HepG2 (cell line): ENCODE measurements around the gene MSRB2. TPM values are rescaled to one million over a fixed set of nuclear protein-coding genes. Genes with fewer than 3 reads are reported as not detected.

ENCODE experiments used
- ATAC-seq: fragments of 200-7000 bp; cut with Tn5 transposase; 3 replicates; pipeline ENCODE4 v1.9.1; 2020; ENCODE audit warnings: mild to moderate bottlenecking, moderate library complexity
- BruUV-seq: library from RNA; stranded (reverse); fragments of 400-500 nt; replicated peaks from 2 replicates; lab custom pipeline; 2021; lab: Mats Ljungman, UMichigan
- CTCF ChIA-PET: fragments of 300-600 bp; formaldehyde crosslinking; extraction: SDS; loops from one replicate; lab custom pipeline; 2021; ENCODE audit warnings: low total read pairs, inconsistent platforms, low intra/inter-chr PET ratio; lab: Yijun Ruan, JAX
- POLR2A ChIA-PET: fragments of 350-600 bp; sonication (Branson Sonifier 250); formaldehyde crosslinking; loops from one replicate; lab custom pipeline; 2020; ENCODE audit warnings: antibody characterized with exemption, inconsistent platforms; lab: Yijun Ruan, JAX
- DNase-seq: peaks from one replicate; pipeline ENCODE4 v3.0.0-alpha.2; 2015; ENCODE audit warnings: low spot score
- FAIRE-seq: peaks from 3 replicates; lab custom pipeline; 2011; peaks lifted over from hg19 to GRCh38; lab: Jason Lieb, UNC
- H2AFZ ChIP-seq: one replicate; pipeline ENCODE4 v1.6.1; 2011; ENCODE audit warnings: low read length, inconsistent platforms
- H3K27ac ChIP-seq: fragments of 300-600 bp; 3 replicates; pipeline ENCODE4 v1.8.0; 2011; ENCODE audit warnings: mixed run types, mild to moderate bottlenecking, mixed read lengths, low read length, inconsistent platforms; ENCODE audit not compliant: insufficient read depth; ENCODE audit errors: extremely low read length
- H3K27me3 ChIP-seq, 2 experiments: fragments of 200-600 bp in 1 of 2; 2 replicates in 1 of 2; 3 replicates in 1 of 2; pipeline versions ENCODE4 v1.6.0 to v1.8.0; 2011; ENCODE audit warnings: low read length in 2 of 2, mild to moderate bottlenecking in 2 of 2, moderate library complexity in 2 of 2, inconsistent platforms in 1 of 2; ENCODE audit not compliant: insufficient read depth in 2 of 2, control insufficient read depth in 1 of 2
- H3K36me3 ChIP-seq, 2 experiments: fragments of 200-600 bp in 1 of 2; replicated peaks in 1 of 2; 2 replicates in 1 of 2; 3 replicates in 1 of 2; pipeline versions ENCODE4 v1.5.1 to v1.8.0; 2011; ENCODE audit warnings: low read length in 2 of 2, inconsistent platforms in 1 of 2; ENCODE audit not compliant: insufficient read depth in 2 of 2, control insufficient read depth in 1 of 2
- H3K4me1 ChIP-seq: 2 replicates; pipeline ENCODE4 v1.5.1; 2012; ENCODE audit warnings: low read length, inconsistent platforms; ENCODE audit not compliant: insufficient read depth
- H3K4me2 ChIP-seq: 2 replicates; pipeline ENCODE4 v1.6.0; 2011; ENCODE audit warnings: low read depth, low read length, inconsistent platforms
- H3K4me3 ChIP-seq, 3 experiments: fragments of 200-600 bp in 1 of 3; sonication (generic), shearing (Covaris generic) in 1 of 3; replicated peaks in 1 of 3; 2 replicates each; pipeline ENCODE4 v1.5.1; 2011 to 2016; ENCODE audit warnings: low read length in 3 of 3, inconsistent platforms in 2 of 3, low read depth in 2 of 3, mild to moderate bottlenecking in 2 of 3, control low read depth in 1 of 3, mixed read lengths in 1 of 3; ENCODE audit not compliant: insufficient read depth in 1 of 3
- H3K79me2 ChIP-seq: one replicate; pipeline ENCODE4 v1.6.1; 2011; ENCODE audit warnings: low read length, inconsistent platforms; ENCODE audit not compliant: insufficient read depth
- H3K9ac ChIP-seq: 2 replicates; pipeline ENCODE4 v1.6.0; 2011; ENCODE audit warnings: mild to moderate bottlenecking, low read depth, low read length, inconsistent platforms; ENCODE audit not compliant: insufficient read depth
- H3K9me3 ChIP-seq: 2 replicates; pipeline ENCODE4 v1.5.1; 2012; ENCODE audit warnings: mild to moderate bottlenecking, low read length
- H4K20me1 ChIP-seq: 2 replicates; pipeline ENCODE4 v1.6.0; 2011; ENCODE audit warnings: inconsistent platforms, mild to moderate bottlenecking, low read length, moderate library complexity; ENCODE audit not compliant: insufficient read depth
- ATF7-NPFF ChIP-seq: sonication (generic); formaldehyde crosslinking; IDR thresholded peaks from 2 replicates; pipeline ENCODE4 v1.8.1; 2023; ENCODE audit warnings: mild to moderate bottlenecking, low read depth, missing genetic modification reagents, moderate library complexity
- BRD4 ChIP-seq: sonication (generic); formaldehyde crosslinking; IDR thresholded peaks from 2 replicates; pipeline ENCODE4 v1.4.0; 2020; ENCODE audit warnings: missing genetic modification reagents
- CREB1 ChIP-seq, 2 experiments: fragments of 450-650 bp in 1 of 2; IDR thresholded peaks; 2 replicates each; pipeline ENCODE4 v1.6.1; 2016 to 2017; ENCODE audit warnings: control low read depth in 1 of 2, mild to moderate bottlenecking in 1 of 2, missing compliant biosample characterization in 1 of 2, missing genetic modification characterization in 1 of 2
- MAZ ChIP-seq, 2 experiments: sonication (generic) in 1 of 2; formaldehyde crosslinking in 1 of 2; IDR thresholded peaks; 2 replicates each; pipeline versions ENCODE4 v1.5.0 to v1.6.1; 2012 to 2020; ENCODE audit warnings: low read depth in 2 of 2, mild to moderate bottlenecking in 2 of 2, borderline replicate concordance in 1 of 2, improper control_type of control experiment in 1 of 2, low read length in 1 of 2, missing genetic modification reagents in 1 of 2, moderate library complexity in 1 of 2
- PLSCR1 ChIP-seq: sonication (generic); formaldehyde crosslinking; IDR thresholded peaks from 2 replicates; pipeline ENCODE4 v1.5.0; 2020; ENCODE audit warnings: missing genetic modification reagents, mild to moderate bottlenecking, borderline replicate concordance
- POGK ChIP-seq: sonication (generic); formaldehyde crosslinking; conservative IDR thresholded peaks from 2 replicates; pipeline ENCODE4 v1.8.0; 2022; ENCODE audit warnings: mild to moderate bottlenecking, moderate library complexity, missing genetic modification reagents
- SPEN ChIP-seq: sonication (generic); formaldehyde crosslinking; IDR thresholded peaks from 2 replicates; pipeline ENCODE4 v1.5.1; 2020; ENCODE audit warnings: low read depth, mild to moderate bottlenecking, missing genetic modification reagents
- TRIM22 ChIP-seq: fragments of 450-650 bp; IDR thresholded peaks from 2 replicates; pipeline ENCODE4 v1.6.1; 2017
- U2AF2 ChIP-seq: fragments of 200-400 bp; formaldehyde crosslinking; IDR thresholded peaks from 2 replicates; pipeline ENCODE4 v1.6.1; 2017; ENCODE audit warnings: low read depth, mild to moderate bottlenecking, low read length
- ZNF205 ChIP-seq: IDR thresholded peaks from 2 replicates; pipeline ENCODE4 v1.6.1; 2018; ENCODE audit warnings: missing biosample characterization, missing genetic modification reagents
- ZNF207 ChIP-seq: fragments of 450-650 bp; IDR thresholded peaks from 2 replicates; pipeline ENCODE4 v1.6.1; 2016; ENCODE audit warnings: antibody characterized with exemption, borderline replicate concordance
- ZNF232 ChIP-seq: sonication (generic); formaldehyde crosslinking; IDR thresholded peaks from 2 replicates; pipeline ENCODE4 v1.4.0; 2020; ENCODE audit warnings: missing genetic modification reagents, borderline replicate concordance
- ZNF260 ChIP-seq: sonication (generic); formaldehyde crosslinking; IDR thresholded peaks from 2 replicates; pipeline ENCODE4 v1.4.0; 2020; ENCODE audit warnings: missing genetic modification reagents, low read depth, mild to moderate bottlenecking, borderline replicate concordance
- ZNF263 ChIP-seq: sonication (generic); formaldehyde crosslinking; IDR thresholded peaks from 2 replicates; pipeline ENCODE4 v1.4.0; 2020; ENCODE audit warnings: missing genetic modification reagents
- ZNF567 ChIP-seq: sonication (generic); formaldehyde crosslinking; IDR thresholded peaks from 2 replicates; pipeline ENCODE4 v1.8.1; 2023; ENCODE audit warnings: mild to moderate bottlenecking, missing genetic modification reagents, borderline replicate concordance
- ZUFSP ChIP-seq: sonication (generic); formaldehyde crosslinking; IDR thresholded peaks from 2 replicates; pipeline ENCODE4 v1.9.0; 2021; ENCODE audit warnings: missing genetic modification reagents, mild to moderate bottlenecking, borderline replicate concordance
- WGBS: methylation state at CpG from one replicate; pipeline ENCODE4 v1.1.6; 2017; ENCODE audit warnings: low lambda C conversion rate; 5-methylcytosine and 5-hydroxymethylcytosine counted together
- in situ Hi-C: cut with HindIII; loops from 2 replicates; pipeline ENCODE4 v1.10.0; 2017; ENCODE audit warnings: low pct_unique_long_range_greater_than_20kb; ENCODE audit not compliant: extremely low pct_ligation_motif_present
- intact Hi-C: fragments of 100-400 bp; cut with micrococcal nuclease; formaldehyde crosslinking; loops from one replicate; pipeline ENCODE4 v1.10.0; 2022; ENCODE audit not compliant: unreplicated experiment
- polyA plus RNA-seq, 8 experiments: library from polyadenylated mRNA; depleted of rRNA in 3 of 8; stranded (reverse) in 7 of 8; unstranded in 1 of 8; fragments of >200 nt; fragmentation: Illumina TruSeq in 4 of 8; extraction: Trizol in 4 of 8; gene quantifications; 2 replicates each; pipeline versions ENCODE4 v1.2.1 to v1.2.3, GENCODE V29; 2011 to 2016; ENCODE audit warnings: low read depth in 4 of 8, missing spikeins in 1 of 8, mixed read lengths in 1 of 8; ENCODE audit not compliant: insufficient read depth in 1 of 8
- total RNA-seq, 5 experiments: library from RNA; depleted of rRNA; stranded (reverse); fragments of >200 nt; fragmentation: Illumina TruSeq; extraction: Trizol; gene quantifications; 2 replicates each; pipeline ENCODE4 v1.2.3, GENCODE V29; 2016; ENCODE audit warnings: low read depth in 1 of 5

MSRB2 gene
- total and polyA plus RNA-seq, 2 of the 13 experiments (the other 11 are each of a cell fraction or from before 2014, with no cell fraction given) = 8.3 to 22.1 TPM

- TF ChIP-seq BRD4 (CRISPR knock-in tag) (no peak), ZNF207 (no peak), PLSCR1 (CRISPR knock-in tag) (no peak), ZNF205 (CRISPR knock-in tag) (peak; percentile 61; the same call in 1 of the 2 replicates), CREB1 (IDR thresholded peaks at IDR 0.05) (no peak), CREB1 (CRISPR knock-in tag; IDR thresholded peaks at IDR 0.05) (no peak), ZNF260 (CRISPR knock-in tag) (no peak), U2AF2 (no peak), MAZ (IDR thresholded peaks at IDR 0.05; ENCODE audit: borderline replicate concordance, low read depth, low read length) (peak; percentile 96), MAZ (CRISPR knock-in tag; IDR thresholded peaks at IDR 0.05; ENCODE audit: low read depth) (peak; percentile 94), ZNF263 (no peak), SPEN (CRISPR knock-in tag) (peak; percentile 73; the same call in 1 of the 2 replicates), ATF7-NPFF (CRISPR knock-in tag) (peak; percentile 55; the same call in 1 of the 2 replicates)
Measured at GRCh38 chr10:23095404-23095965, at the start of gene MSRB2 (continued).

- BruUV-seq = no TSS peak
- 2% methylated on average over 4 of the region's 4 CpGs for WGBS
- Histone ChIP-seq H3K9ac (no peak overlapping the region), H3K79me2 (no peaks in the 10 kb centered on the region), H3K36me3 (no peaks in the 10 kb centered on the region), H3K27ac (no peak overlapping the region), H3K4me2 (no peak overlapping the region), H3K4me3 (no peak overlapping the region), H4K20me1 (no peaks in the 10 kb centered on the region), H2AFZ (no peak overlapping the region), H3K4me1 (no peaks in the 10 kb centered on the region), H3K27me3 (peaks cover 0 to 4% of the 10 kb centered on the region in 2 experiments; a peak in 1 of 5 replicates), H3K9me3 (no peaks in the 10 kb centered on the region)
- DNase-seq (no peak), FAIRE-seq (no peak), ATAC-seq (no peak)
- CTCF ChIA-PET = no interaction called here
- POLR2A ChIA-PET = no interaction called here
- in situ Hi-C loops = no loop called here
- intact Hi-C loops = no loop called here
- TF ChIP-seq POGK (CRISPR knock-in tag) = no peak
- TF ChIP-seq ZUFSP (CRISPR knock-in tag) = no peak
- no peak for TF ChIP-seq ZNF567
- TF ChIP-seq TRIM22 = no peak
- TF ChIP-seq ZNF232 (CRISPR knock-in tag) = no peak
Measured at GRCh38 chr10:23046027-23046426, 49.4 kb upstream of the MSRB2 start.
